ENCODE results near the gene BUD23.

GRCh38 chr7:73746378-73746777 is 63.0 kb downstream of the BUD23 start:
- TF ChIP-seq, protein P1, sequence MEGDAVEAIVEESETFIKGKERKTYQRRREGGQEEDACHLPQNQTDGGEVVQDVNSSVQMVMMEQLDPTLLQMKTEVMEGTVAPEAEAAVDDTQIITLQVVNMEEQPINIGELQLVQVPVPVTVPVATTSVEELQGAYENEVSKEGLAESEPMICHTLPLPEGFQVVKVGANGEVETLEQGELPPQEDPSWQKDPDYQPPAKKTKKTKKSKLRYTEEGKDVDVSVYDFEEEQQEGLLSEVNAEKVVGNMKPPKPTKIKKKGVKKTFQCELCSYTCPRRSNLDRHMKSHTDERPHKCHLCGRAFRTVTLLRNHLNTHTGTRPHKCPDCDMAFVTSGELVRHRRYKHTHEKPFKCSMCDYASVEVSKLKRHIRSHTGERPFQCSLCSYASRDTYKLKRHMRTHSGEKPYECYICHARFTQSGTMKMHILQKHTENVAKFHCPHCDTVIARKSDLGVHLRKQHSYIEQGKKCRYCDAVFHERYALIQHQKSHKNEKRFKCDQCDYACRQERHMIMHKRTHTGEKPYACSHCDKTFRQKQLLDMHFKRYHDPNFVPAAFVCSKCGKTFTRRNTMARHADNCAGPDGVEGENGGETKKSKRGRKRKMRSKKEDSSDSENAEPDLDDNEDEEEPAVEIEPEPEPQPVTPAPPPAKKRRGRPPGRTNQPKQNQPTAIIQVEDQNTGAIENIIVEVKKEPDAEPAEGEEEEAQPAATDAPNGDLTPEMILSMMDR (IDR thresholded peaks at IDR 0.05 in 8 of 11, conservative IDR thresholded peaks at IDR 0.05 in 3 of 11), result no peak
- TF ChIP-seq POLR2A (IDR thresholded peaks at IDR 0.05) (no peak), POLR2AphosphoS5 (IDR thresholded peaks at IDR 0.05) (no peak)

Data from spleen (tissue), 7 donors.